GOT3 (cell line): ENCODE results near the gene FRMD3.

ENCODE experiments used
- DNase-seq: peaks from one replicate; lab custom pipeline; 2025; ENCODE audit warnings: mixed read lengths; lab: John Stamatoyannopoulos, UW

FRMD3 gene

DNA sequence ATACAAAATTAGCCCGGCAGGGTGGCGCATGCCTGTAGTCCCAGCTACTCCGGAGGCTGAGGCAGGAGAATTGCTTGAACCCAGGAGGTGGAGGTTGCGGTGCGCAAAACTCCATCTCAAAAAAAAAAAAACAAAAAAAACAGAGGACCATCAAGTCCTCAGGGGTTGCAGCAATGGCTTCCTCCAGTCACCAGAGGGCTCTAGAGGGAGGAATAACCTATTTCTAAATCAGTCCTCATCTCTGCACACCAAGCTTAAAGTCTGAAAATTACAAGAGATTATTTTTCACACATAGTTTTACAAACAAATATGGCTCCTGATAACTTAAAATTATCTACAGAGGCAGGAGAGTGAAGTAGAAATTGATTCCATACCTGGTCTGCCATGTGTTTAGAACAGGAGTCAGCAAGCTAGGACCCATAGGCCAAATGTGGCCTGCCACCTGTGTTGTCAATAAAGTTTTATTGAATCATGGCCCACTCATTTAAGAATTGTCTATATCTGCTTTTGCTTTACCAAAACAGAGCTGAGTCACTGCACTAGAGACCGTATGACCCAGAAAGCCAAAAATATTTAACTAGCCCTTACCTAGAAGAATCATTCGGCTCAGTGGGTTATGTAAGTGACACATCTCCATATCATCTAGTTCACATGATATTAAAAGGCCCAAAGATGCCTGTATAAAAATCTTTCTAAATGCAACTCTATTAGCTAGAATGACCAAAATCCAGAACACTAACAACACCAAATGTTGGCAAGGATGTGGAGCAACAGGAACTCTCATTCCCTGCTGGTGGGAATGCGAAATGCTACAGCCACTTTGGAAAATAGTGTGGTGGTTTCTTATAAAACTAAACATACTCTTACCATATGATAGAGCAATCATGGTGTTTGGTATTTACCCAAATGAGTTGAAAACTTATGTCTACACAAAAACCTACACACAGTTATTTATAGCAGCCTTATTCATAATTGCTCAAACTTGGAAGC, 207.7 kb downstream of the FRMD3 start:
- no peak for DNase-seq

DNA sequence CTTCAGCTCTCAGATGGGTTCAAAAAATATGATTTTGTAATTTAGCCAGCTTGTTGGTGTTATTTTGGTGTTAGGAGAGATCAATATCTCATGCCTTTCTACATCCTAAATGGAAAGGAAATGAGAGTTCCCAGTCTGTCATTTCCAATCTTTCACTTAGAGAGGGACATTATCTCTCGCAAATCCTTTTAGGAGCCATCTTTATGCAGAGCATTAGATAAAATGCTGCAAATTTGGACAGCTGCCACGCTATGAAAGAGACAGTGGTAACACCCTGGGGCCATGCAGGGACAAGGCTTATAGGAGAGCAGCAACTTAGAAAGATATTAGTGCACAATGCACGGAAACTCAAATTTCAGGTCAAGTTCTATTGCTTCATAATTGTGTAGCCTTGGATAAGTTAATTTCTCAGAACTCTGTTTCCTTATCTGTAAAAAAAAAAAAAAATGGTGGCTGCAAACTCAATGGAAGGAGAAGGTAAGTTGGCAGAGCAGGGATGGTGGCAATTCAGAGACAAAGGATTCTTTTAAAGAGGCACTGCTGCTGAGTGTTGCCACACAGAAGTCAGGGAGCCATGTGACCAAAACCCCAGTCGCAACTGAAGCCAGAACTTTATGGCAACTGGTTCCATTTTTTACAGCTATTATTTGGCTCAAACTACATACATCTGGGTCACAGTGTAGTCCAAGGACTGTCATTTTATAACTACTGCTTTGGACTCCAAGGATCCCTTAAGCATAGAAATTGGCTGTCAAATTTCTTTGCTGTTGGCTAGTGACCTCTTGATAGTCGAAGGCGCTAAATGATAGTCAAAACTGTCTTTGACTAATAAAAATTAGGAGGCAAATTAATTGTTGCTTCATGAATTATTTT, 210.2 kb downstream of the FRMD3 start:
- no peak for DNase-seq

DNA sequence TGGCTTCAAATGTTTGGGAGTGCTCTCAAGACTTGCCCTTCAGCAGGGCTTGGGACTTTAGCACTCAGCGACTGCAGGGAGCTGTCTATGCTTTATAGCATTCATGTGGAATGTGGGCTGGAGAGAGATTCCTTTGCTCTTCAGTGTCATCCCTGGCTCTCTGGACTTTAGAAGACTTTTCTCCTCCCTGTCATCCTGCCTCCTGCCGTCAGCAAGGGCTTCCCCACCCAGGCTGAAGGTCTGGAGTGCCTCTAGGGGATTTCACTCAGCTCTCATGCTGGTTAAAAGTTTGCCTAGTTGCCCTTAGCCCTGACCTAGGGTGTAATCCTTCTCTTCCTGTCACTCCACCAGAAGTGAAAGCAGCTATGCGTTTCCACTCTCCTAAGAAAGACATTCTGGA, 210.9 kb downstream of the FRMD3 start:
- no peak for DNase-seq

DNA sequence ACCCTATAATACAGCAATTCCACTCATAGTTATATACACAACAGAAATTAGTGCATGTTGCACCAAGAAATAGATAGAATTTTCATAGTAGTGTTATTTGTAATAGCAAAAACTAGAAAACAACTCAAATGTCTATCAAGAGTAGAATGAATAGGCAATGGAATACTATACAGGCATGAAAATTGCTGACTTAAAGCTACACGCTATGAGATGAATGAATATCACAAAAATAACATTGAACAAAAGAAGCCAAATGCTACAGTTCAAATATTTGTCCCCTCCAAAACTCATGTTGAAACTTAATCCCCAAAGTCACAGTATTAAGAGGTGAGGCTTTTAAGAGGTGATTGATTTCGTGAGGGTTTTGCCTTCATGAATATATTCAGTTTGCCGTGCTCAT, 215.1 kb downstream of the FRMD3 start:
- DNase-seq, result no peak

DNA sequence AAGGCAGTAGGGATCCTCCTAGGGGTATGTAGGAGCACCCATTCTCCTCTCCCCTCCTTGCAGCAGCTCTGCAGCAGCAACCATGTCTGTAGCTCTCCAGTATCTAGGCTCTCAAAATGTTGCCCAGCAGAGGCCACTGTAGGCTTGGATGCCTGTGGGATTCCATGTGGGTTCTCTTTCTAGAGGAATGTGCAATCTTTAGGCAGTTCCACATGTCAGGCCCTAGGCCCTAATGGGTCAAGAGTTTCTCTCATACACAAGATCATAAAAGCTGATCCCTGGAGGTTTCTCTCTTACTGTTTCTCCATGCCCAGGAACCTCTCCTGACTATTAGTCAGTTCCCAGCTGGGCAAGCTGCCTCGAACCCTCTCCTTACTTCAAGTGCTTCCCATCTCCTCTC, 215.8 kb downstream of the FRMD3 start:
- no peak for DNase-seq

DNA sequence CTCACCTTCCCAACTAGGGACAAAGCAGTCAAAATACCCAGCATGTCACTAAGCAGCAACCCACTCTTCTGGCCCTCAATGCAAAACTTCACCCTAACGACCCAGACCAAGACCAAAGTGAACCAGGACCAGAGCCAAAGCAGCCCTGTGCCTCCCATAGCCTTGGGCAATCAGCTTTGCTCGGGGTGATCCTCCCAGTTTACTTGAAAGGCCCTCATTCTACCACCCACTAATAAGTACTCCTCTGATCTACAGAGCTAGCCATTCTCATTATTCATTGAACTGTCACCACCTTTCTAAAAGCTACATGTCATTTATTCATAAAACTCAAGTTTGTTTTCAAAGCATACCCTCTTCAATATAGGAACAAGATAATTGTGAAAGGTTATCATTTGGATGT, 221.0 kb downstream of the FRMD3 start:
- no peak for DNase-seq

DNA sequence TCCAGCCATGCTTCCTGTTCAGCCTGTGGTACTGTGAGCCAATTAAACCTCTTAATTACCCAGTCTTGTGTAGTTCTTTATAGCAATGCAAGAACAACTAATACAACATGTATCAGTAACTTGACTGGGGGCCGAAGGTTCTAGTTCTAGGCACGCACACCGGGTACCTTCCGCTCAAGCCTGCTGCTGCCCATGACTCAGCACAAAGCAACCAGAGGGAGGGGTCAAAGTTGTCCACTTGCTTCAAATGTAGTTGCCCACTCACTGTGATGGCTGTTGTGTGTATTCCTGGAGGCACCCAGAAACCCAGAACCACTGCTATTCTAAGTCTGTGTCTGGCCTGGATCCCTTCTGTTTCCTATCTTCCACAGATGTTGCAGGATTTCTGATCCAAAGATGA, 222.6 kb downstream of the FRMD3 start:
- DNase-seq, result no peak

DNA sequence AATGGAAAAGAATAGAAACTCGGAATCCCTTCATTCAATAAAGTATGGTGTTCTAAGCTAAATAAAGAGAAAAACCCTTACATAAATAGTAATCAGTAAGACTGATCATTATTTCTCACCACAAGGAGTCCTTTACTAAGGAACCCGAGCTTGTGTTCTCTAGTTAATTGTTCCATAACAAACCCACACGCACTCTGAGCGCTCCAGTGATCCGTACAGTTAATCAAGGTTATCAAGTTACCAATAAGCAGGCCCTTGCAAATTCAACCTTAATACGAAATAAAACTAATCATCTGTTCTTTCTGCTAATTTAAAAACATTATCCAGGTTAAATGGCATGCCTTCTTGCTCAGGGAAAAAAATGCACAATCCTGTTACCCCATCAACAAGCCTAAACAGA, 224.4 kb downstream of the FRMD3 start:
- no peak for DNase-seq

DNA sequence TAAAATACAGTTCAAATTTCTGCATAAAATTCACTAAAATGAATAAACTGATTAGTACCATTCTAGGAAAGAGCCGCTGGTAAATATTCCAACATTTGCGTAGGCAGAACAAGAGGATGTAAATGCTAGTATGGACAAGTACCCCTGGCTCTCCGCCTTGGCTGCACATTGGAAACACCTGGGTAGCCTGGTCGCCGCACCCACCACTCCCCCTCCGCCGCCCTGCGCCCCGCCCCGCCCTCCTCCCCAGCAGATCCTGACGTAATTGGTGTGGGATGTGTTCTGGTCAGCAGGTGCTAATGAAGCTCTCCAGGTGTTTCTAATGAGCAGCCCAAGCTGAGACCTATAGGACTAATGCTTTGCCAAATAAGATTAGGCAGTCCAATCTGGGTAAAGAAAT, 225.7 kb downstream of the FRMD3 start:
- no peak for DNase-seq

DNA sequence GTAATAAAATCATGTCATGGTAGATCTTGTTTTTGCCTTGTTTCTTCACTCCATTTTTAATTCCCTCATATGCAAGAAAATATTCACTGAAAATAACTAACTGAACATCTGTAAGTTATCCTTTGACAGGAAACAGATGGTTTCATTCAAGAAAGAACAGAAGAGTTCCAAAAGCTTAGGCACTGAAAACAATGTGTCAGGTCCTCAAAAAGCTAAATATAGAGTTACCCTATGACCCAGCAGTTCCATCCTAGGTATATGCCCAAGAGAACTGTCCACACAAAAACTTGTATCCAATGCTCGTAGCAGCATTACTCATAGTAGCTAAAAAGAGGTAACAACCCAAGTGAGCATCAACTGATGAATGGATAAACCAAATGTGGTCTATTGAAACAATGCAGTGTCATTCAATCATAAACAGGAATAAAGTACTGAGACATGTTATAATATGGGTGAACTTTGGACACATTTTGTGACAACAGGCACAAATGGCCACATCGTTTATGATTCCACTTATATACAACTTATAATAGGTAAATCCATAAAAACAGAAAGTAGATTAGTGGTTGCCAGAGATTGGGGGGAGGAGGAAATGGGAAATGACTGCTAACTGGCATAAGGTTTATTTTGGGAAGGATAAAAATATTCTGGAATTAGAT, 231.0 kb downstream of the FRMD3 start:
- no peak for DNase-seq

DNA sequence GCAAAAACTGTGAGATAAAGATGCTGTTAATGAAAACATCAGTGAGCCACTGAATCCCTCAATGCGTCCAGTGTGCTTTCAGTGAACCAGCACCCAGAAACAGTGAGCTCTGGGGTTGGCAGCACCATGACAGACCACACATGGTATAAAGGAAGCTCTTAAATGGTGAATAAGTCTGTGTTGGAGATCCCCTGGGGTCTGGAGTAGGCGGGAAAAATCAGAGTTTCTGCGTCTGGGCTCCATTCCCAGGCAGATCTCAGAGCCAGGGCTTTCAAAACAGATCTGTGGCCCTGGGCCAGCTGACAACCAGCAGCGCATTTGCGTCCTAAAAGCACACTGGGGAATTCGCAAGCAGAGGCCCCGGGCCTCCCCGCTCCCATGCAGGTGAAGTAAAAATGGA, 233.5 kb downstream of the FRMD3 start:
- DNase-seq, result no peak

DNA sequence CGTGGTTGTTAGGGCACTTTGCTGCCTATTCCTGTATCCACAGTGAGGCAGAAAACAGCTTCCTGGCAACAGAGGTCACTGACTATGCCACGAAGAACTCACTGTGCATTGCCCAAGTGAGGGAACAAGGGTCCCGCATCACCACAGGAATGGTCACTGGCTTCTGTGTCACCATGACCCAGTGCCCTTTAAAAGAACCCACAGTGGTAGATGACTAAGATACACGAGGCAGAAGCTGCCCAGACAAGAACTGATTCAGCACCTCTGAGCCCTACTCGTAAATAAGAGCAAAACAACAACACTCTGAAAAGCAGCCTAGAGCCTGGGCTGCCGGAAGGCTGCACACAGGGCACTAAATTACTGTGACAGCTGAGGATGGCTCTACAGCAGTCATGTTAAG, 238.6 kb downstream of the FRMD3 start:
- DNase-seq, result no peak

DNA sequence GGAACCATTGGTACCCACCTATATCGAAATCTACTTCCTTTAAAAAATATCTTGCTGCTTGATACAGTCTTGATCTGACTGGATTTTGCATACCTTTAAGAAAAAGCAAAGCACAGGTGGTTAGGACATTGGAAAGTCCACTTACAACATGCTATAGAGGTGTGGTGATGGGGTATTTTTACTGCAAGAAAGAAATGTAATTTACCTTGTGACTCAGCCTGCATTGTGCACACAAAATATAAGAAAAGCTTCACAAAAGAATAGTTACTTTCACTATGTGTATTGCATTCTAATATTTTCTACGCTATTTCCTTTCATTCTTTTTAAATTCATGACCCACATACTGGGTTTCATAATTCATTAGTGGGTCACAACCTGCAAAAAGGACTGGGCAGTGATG, 239.1 kb downstream of the FRMD3 start:
- DNase-seq, result no peak

DNA sequence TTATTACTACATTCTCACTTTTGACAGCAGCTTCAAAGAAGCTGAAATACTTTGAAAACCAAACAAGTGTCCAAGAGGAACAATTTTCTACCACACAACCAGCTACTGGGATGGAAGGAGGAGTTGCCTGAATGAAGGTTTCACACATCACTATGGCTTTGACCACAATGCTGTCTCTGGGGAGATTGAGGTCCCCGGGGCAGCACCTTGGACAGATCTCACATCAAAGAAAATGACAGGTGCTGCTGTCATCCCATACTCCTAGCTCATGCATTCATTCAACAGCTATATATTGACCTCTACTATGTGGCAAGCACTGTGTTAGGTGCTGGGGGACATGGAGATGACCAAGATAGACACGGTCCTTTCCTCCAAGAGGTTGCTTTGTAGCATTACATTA, 242.1 kb downstream of the FRMD3 start:
- DNase-seq, result no peak

DNA sequence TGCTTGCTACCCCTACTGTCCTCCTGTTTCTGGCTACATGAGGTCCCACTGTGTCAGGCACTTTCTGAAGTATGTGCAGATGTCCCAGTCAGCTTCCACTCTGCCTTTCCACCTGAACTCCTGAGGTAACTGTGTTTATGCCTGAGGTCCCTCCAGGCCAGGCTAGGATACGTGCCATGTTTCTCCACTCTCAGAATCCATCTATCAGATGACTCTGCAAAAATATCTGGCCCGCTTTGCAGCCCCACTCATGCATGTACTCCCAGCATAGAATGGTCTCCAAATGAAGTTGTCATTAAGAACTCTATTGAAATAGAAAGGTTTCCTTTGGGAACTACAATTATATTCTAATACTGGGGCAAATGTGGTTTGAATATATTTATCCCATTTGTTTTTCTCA, 243.4 kb downstream of the FRMD3 start:
- no peak for DNase-seq

DNA sequence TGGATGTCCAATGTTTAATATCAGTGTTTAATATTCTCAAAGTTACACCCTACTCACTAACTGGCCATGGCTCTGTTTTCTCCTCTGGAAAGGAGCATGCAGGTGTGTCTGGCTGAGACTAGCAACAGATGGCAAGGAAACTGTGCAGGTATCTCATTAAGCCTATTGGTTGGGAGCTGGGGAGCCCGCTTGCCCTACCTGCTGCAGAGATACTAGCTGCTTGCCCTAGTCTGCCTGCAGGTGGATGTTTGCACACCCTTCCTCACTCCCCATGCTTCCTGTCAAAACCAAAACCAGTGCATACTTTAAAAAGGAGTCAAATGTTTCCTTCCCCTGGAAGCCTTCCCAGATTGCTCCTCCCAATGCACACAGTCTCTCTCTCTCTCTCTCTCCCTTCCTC, 247.0 kb downstream of the FRMD3 start:
- DNase-seq, result no peak

DNA sequence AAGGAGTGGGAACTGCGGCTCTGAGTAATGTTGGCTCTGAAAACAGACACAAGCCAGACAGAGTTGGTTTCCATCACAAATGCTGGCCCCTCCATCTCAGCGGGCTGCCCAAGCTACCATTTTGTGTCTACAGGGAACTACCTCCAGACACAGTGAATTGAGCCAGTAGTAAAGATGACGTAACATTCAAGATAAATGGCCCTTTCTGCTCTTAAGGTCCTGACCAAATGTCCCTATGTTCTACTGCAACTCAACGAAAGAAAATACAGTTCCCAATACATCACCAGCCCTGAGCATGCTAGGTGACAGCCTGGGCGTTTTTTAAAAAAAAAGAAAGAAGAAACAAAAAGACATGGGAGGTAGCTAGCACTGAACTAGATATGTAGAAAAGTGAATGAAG, 247.5 kb downstream of the FRMD3 start:
- DNase-seq, result no peak

DNA sequence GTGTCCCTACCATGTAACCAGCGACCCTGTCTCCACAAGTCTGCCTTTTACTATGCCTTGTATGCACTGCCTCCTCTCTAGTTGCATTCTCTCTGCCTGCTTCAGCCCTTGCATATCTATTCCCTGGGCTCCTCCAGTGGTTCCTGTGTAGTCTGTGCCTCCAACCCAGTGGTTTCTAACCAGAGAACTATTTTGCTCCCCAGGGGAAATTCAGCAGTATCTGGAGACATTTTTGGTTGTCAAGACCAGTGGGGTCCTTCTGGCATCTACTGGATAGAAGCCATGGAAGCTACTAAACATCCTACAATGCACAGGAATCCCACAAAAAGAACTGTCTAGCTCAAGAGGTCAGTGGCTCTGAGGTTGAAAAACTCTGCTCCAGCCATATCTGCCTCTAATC, 251.2 kb downstream of the FRMD3 start:
- DNase-seq, result no peak

DNA sequence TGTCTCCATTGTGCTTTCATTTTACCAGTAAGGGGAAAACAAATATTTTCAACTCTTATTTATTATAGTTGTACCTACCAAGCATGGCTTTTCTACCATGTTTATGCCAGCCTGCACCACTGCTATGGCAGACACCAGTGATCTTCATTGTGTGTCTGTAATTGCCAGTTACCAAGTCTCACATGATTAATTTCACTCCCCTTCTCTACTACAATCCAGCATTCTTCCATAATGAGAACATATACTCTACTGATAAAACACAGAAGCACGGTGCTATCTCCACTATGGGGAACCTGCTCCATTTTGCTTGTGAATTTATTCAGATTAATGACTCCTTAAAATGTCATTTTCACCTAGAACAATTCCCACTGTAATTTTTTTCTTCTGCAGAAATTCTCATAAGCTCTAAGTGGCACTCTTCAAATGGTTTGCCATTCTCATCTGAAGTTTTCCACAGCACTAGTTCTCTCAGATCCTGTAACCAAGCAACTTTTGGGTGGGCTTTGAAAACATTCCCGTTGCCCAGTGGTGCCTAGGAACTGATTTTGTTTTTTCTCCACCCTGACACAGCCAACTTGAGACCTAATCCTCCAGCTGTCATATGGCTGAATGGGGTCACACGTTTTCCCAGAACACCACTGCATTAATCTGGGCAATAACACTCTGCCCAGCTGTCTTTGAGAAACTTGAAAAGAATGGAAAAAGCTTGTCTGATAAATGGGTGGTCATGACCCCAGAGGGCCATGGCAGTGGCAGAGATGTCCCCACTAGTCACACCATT, 252.6 kb downstream of the FRMD3 start:
- no peak for DNase-seq

DNA sequence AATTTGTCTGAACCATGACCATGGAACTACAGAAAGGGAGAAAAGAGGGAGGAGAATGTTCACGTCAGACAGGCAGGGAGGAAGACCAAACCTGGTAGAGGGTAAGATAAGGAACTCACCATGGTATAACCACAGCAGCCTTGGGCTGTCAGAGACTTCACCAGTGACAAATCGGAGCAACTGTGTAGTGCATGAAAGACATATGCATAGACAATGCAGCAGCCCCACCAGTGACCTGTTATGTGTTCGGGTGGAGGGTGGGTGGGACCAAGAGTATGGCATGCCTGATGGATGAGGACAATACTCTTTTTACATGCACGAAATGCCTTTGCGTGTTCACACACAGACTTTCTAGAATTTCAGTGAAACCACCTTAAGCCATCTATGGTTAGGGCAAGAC, 253.5 kb downstream of the FRMD3 start:
- no peak for DNase-seq

DNA sequence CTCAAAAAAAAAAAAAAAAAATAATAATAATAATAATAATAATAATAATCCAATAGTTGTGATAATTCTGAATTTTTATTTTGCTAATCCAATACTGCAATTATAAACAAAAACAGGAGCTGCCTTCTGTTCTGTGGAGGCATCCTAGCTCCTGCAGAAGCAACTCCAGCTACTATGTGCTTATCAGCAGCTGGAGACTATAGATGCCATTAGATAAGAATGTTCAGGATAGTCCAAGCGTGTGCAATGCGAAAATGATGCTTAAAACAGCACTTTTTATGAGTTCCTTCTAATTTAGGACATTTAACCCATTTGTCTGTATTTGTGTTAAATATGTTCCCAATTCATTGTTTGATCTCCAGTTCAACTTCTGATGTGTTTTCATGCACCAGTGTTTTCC, 254.7 kb downstream of the FRMD3 start:
- DNase-seq, result no peak
